Psoas muscle (tissue), 8 donors: ENCODE measurements around the gene RAB11FIP4. TPM values are rescaled to one million over a fixed set of nuclear protein-coding genes. Genes with fewer than 3 reads are reported as not detected.

ENCODE experiments used
- ATAC-seq, 4 donors: fragments of 200-7000 bp; cut with Tn5 transposase; one replicate each; pipeline ENCODE4 v1.9.1; 2020; ENCODE audit warnings: moderate library complexity in 3 of 4, mild to moderate bottlenecking in 2 of 4
- DNase-seq, 2 donors: peaks; one replicate each; pipeline ENCODE4 v3.0.0-alpha.2; 2020
- H3K27ac ChIP-seq: fragments of 200-600 bp; one replicate; pipeline ENCODE4 v1.8.0; 2022
- H3K27me3 ChIP-seq, 3 donors: fragments of 200-600 bp in 1 of 3; one replicate each; pipeline versions ENCODE4 v1.6.1 to v1.8.0; 2013 to 2022; ENCODE audit warnings: low read length in 2 of 3, mild to moderate bottlenecking in 2 of 3, moderate library complexity in 1 of 3; ENCODE audit not compliant: insufficient read depth in 3 of 3
- H3K36me3 ChIP-seq, 2 donors: fragments of 200-600 bp in 1 of 2; one replicate each; pipeline versions ENCODE4 v1.6.1 to v1.8.0; 2013 to 2022; ENCODE audit warnings: low read depth in 1 of 2, mild to moderate bottlenecking in 1 of 2, moderate library complexity in 1 of 2; ENCODE audit not compliant: insufficient read depth in 1 of 2
- H3K4me1 ChIP-seq: fragments of 200-600 bp; one replicate; pipeline ENCODE4 v1.8.0; 2022
- H3K4me3 ChIP-seq: fragments of 200-600 bp; one replicate; pipeline ENCODE4 v1.8.0; 2022; ENCODE audit warnings: mild to moderate bottlenecking
- H3K9me3 ChIP-seq: fragments of 200-600 bp; one replicate; pipeline ENCODE4 v1.8.0; 2022
- WGBS, 3 donors: extraction: QIAGEN DNeasy Blood & Tissue Kit; methylation state at CpG; one replicate each; pipeline versions ENCODE4 v1.1.6 to v1.1.7; 2013; 5-methylcytosine and 5-hydroxymethylcytosine counted together
- intact Hi-C, 2 donors: fragments of 100-400 bp; cut with DNase I; formaldehyde crosslinking; loops; one replicate each; pipeline versions ENCODE4 v1.11.0 to v1.14.2; 2022
- polyA plus RNA-seq, 3 donors: library from polyadenylated mRNA; stranded (reverse); fragments of 200-250 nt; gene quantifications; one replicate each; pipeline ENCODE4 v1.2.3, GENCODE V29; 2013
- total RNA-seq, 4 donors: library from RNA; stranded (reverse); fragmentation: NEBNext Ultra II Directional in 2 of 4; extraction: Animal tissue kit (Norgen Biotek cat#: 25700) in 2 of 4; gene quantifications; one replicate each; pipeline versions ENCODE4 v1.2.1 to v1.2.4, GENCODE V29; 2021 to 2023
- TF ChIP-seq, protein P1 (sequence below): fragments of 200-600 bp; IDR thresholded peaks from one replicate; pipeline ENCODE4 v1.8.0; 2022; ENCODE audit warnings: antibody characterized with exemption
- donor health status: healthy with polysubstance abuse.
- donor health status: DM: no; HTN: no; CAD: no; lungs with moderate emphysema.
- donor health status: Bipolar disorder and iron deficiency.
- donor health status: healthy.
- donor health status: DM: yes; HTN: yes; CAD: no.
- donor health status: DM: no; HTN: no; CAD: no.
- donor health status: DM: no; HTN: no; CAD: no.
- donor health status: DM: yes; HTN: yes; CAD: no.

RAB11FIP4 gene
- total and polyA plus RNA-seq, 7 donors = 0.04 to 1.8 (median 0.41) TPM

- Histone ChIP-seq H3K9me3 (no peaks in the 10 kb centered on the region), H3K27ac (no peak overlapping the region), H3K27me3 (no peaks in the 10 kb centered on the region), H3K36me3 (no peaks in the 10 kb centered on the region), H3K4me3 (no peak overlapping the region), H3K4me1 (no peaks in the 10 kb centered on the region)
- intact Hi-C loops = no loop called here
- 74 to 82% (median 80%) methylated on average over 2 of the region's 2 CpGs for WGBS, 3 donors
- TF ChIP-seq, protein P1, sequence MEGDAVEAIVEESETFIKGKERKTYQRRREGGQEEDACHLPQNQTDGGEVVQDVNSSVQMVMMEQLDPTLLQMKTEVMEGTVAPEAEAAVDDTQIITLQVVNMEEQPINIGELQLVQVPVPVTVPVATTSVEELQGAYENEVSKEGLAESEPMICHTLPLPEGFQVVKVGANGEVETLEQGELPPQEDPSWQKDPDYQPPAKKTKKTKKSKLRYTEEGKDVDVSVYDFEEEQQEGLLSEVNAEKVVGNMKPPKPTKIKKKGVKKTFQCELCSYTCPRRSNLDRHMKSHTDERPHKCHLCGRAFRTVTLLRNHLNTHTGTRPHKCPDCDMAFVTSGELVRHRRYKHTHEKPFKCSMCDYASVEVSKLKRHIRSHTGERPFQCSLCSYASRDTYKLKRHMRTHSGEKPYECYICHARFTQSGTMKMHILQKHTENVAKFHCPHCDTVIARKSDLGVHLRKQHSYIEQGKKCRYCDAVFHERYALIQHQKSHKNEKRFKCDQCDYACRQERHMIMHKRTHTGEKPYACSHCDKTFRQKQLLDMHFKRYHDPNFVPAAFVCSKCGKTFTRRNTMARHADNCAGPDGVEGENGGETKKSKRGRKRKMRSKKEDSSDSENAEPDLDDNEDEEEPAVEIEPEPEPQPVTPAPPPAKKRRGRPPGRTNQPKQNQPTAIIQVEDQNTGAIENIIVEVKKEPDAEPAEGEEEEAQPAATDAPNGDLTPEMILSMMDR = no peak
- no peak for DNase-seq
- ATAC-seq = no peak
Observed at GRCh38 chr17:31469959-31470358, 78.5 kb downstream of the RAB11FIP4 start.

GRCh38 chr17:31470592-31470991 is 79.1 kb downstream of the RAB11FIP4 start:
- DNase-seq (no peak), ATAC-seq (no peak)
- Histone ChIP-seq H3K27me3 (no peaks in the 10 kb centered on the region), H3K9me3 (no peaks in the 10 kb centered on the region), H3K27ac (no peak overlapping the region), H3K4me3 (no peak overlapping the region), H3K4me1 (no peaks in the 10 kb centered on the region), H3K36me3 (no peaks in the 10 kb centered on the region)
- 85 to 92% (median 91%) methylated on average over 2 of the region's 2 CpGs for WGBS, 3 donors
- TF ChIP-seq, protein P1 = no peak
- intact Hi-C loops = no loop called here

- no peaks in the 10 kb centered on the region for H3K9me3 ChIP-seq
- intact Hi-C loops = no loop called here
- H3K4me3 ChIP-seq = no peak overlapping the region
- no peak overlapping the region for H3K27ac ChIP-seq
- ATAC-seq = no peak
- H3K36me3 ChIP-seq = no peaks in the 10 kb centered on the region
- WGBS, 3 donors = 87 to 92% (median 87%) methylated on average over 14 of the region's 14 CpGs
- DNase-seq = no peak
- H3K4me1 ChIP-seq = no peaks in the 10 kb centered on the region
- peaks cover 0 to 3% (median 0%) of the 10 kb centered on the region in 3 donors for H3K27me3 ChIP-seq
- TF ChIP-seq, protein P1 = no peak
Observed at GRCh38 chr17:31472137-31472536, 80.7 kb downstream of the RAB11FIP4 start.

GRCh38 chr17:31475378-31476162 is 84.1 kb downstream of the RAB11FIP4 start:
- no peaks in the 10 kb centered on the region for H3K36me3 ChIP-seq
- no peaks in the 10 kb centered on the region for H3K9me3 ChIP-seq
- H3K27ac ChIP-seq = no peak overlapping the region
- peaks cover 0 to 8% (median 0%) of the 10 kb centered on the region in 3 donors for H3K27me3 ChIP-seq
- H3K4me3 ChIP-seq = no peak overlapping the region
- WGBS, 3 donors = 54 to 62% (median 54%) methylated on average over 16 of the region's 16 CpGs
- H3K4me1 ChIP-seq = no peaks in the 10 kb centered on the region
- DNase-seq (no peak), ATAC-seq (no peak)
- intact Hi-C loops = no loop called here
- TF ChIP-seq, protein P1 = no peak
